PFSK-1 (cell line): ENCODE results near the gene MIB1.

Source experiments
- FOXP2 ChIP-seq: optimal IDR thresholded peaks from 2 replicates; pipeline ENCODE3; 2011; ENCODE audit warnings: borderline replicate concordance, control low read depth, inconsistent platforms; ENCODE audit not compliant: insufficient read depth; ENCODE audit errors: extremely low read length, extremely low read depth
- POLR2AphosphoS5 ChIP-seq: IDR thresholded peaks from 2 replicates; pipeline ENCODE4 v1.6.1; 2012; ENCODE audit warnings: low read depth, mild to moderate bottlenecking, control low read depth, low read length, moderate library complexity
- SIN3A ChIP-seq: IDR thresholded peaks from 2 replicates; pipeline ENCODE4 v1.6.1; 2012; ENCODE audit warnings: mild to moderate bottlenecking, low read length, moderate library complexity, borderline replicate concordance; ENCODE audit not compliant: insufficient read depth
- TAF1 ChIP-seq: IDR thresholded peaks from 2 replicates; pipeline ENCODE4 v1.6.1; 2012; ENCODE audit warnings: low read length, control low read depth, borderline replicate concordance; ENCODE audit not compliant: insufficient read depth
- TF ChIP-seq, protein P1 (sequence below), 2 experiments: IDR thresholded peaks; 2 replicates each; pipeline versions ENCODE4 v1.6.1 to v1.8.0; 2011 to 2012; ENCODE audit warnings: low read depth in 2 of 2, low read length in 2 of 2, control low read depth in 1 of 2, inconsistent platforms in 1 of 2, mild to moderate bottlenecking in 1 of 2, moderate library complexity in 1 of 2; ENCODE audit not compliant: insufficient read depth in 1 of 2

The MIB1 gene

DNA sequence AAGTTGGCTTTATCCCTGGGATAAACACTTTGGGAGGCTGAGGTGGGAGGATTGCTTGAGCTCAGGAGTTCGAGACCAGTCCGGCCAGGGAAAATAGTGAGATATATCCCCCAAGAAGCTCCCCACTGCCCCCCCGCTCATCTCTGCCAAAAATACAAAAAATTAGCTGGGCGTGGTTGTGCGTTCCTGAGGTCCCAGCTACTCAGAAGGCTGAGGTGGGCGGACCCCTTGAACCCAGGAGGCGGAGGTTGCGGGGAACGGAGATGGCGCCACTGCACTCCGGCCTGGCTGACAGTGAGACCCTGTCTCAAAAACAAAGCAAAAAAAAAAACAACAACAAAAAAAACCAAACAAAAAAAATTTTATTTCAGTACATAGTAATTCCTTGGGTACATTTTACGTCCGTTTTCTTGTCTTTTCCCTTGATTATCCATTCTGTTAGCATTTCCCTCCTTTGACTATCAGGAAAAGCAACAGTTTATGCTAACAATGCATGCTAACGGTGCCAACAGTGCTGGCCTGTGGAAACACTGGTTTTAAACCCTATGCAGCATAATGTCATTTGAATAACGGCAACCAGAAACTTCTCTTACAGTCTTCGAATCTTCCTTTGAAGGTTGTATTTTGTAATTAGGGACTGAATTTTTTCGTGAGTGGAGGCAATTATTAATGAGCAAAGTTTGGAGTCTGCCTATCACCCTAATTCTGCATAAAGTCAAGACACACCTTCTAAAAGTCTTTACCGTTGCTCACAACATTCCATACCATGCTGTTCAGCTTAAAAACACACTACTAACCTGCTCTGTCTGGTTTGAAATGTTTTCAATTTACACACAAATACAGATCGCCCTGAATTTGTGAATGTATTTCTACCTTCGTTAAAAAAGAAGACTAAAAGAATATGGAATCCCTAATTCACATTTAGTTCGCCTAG, 721 bp upstream of the MIB1 start:
- no peak for TF ChIP-seq SIN3A
- TF ChIP-seq TAF1 = no peak
- no peak for TF ChIP-seq POLR2AphosphoS5
- TF ChIP-seq, protein P1, sequence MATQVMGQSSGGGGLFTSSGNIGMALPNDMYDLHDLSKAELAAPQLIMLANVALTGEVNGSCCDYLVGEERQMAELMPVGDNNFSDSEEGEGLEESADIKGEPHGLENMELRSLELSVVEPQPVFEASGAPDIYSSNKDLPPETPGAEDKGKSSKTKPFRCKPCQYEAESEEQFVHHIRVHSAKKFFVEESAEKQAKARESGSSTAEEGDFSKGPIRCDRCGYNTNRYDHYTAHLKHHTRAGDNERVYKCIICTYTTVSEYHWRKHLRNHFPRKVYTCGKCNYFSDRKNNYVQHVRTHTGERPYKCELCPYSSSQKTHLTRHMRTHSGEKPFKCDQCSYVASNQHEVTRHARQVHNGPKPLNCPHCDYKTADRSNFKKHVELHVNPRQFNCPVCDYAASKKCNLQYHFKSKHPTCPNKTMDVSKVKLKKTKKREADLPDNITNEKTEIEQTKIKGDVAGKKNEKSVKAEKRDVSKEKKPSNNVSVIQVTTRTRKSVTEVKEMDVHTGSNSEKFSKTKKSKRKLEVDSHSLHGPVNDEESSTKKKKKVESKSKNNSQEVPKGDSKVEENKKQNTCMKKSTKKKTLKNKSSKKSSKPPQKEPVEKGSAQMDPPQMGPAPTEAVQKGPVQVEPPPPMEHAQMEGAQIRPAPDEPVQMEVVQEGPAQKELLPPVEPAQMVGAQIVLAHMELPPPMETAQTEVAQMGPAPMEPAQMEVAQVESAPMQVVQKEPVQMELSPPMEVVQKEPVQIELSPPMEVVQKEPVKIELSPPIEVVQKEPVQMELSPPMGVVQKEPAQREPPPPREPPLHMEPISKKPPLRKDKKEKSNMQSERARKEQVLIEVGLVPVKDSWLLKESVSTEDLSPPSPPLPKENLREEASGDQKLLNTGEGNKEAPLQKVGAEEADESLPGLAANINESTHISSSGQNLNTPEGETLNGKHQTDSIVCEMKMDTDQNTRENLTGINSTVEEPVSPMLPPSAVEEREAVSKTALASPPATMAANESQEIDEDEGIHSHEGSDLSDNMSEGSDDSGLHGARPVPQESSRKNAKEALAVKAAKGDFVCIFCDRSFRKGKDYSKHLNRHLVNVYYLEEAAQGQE (IDR thresholded peaks at IDR 0.05; ENCODE audit: insufficient read depth in 1 of 2, low read depth in 2 of 2, low read length in 2 of 2) = no peak
- TF ChIP-seq FOXP2 = no peak

DNA sequence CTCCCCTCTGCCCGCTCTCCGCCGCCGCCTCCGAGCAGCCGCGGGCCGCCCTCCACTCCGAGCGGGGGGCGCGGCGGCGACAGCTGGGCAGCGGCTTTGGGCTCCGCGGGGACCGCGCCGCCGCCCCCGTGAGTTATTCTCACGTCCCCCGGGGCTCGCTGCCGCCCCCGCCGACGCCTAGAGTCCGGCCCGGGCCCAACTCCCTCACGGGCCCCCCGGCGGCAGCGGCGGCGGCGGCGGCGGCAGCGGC, 645 bp downstream of the MIB1 start:
- TF ChIP-seq SIN3A (no peak), POLR2AphosphoS5 (no peak), FOXP2 (no peak)

DNA sequence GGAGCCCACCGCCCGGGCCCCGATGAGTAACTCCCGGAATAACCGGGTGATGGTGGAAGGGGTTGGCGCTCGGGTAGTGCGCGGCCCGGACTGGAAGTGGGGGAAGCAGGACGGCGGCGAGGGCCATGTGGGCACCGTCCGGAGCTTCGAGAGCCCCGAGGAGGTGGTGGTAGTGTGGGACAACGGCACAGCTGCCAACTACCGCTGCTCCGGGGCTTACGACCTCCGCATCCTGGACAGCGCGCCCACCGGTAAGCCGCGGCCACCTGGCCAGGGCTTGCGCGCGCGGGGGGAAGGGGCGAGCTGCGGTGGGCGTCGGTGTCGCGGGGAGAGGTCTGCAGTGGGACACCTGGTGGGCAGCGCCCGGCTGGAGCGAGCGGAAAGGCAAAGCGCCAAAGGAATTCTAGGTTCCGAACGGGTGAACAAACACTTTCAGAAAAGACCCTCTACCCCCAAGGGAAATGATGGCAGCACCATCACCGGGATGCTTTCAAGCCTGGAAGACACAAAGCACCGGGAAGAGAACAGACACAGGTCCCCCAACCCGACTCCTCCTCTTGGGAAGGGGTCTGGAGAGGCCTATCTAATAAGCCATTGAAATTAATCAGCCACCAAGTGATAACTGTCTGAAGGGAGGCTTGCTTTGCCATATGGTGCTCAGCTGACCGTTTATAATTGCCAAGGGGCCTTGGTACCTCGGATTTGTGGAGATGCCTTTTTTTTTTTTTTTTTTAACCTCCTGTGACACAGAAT, 1.1 kb downstream of the MIB1 start:
- TF ChIP-seq FOXP2 (no peak), SIN3A (no peak), TAF1 (no peak), POLR2AphosphoS5 (no peak)
- TF ChIP-seq, protein P1 (IDR thresholded peaks at IDR 0.05; ENCODE audit: insufficient read depth in 1 of 2, low read depth in 2 of 2, low read length in 2 of 2) = no peak

DNA sequence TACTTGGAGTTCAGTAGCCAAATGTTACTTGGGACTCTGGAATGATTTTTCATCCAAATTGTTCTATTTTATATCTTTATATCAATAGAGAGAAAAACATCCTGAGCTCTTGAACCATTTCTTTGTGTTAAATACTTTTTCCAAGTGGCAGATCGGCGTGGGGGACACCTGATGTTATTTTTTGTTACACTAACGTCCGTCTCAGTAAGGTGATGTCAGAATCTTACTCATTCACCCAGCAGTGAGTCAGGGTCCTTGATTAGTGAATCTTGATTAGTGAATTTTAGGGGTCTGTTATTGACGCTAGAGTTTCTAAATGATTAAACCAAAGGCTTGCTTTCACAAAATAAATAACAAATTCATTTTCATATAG, 1.7 kb downstream of the MIB1 start:
- TF ChIP-seq, protein P1 (IDR thresholded peaks at IDR 0.05; ENCODE audit: insufficient read depth in 1 of 2, low read depth in 2 of 2, low read length in 2 of 2) = no peak
- TF ChIP-seq TAF1 = no peak
- TF ChIP-seq SIN3A = no peak
- TF ChIP-seq FOXP2 = no peak
- TF ChIP-seq POLR2AphosphoS5 = no peak

DNA sequence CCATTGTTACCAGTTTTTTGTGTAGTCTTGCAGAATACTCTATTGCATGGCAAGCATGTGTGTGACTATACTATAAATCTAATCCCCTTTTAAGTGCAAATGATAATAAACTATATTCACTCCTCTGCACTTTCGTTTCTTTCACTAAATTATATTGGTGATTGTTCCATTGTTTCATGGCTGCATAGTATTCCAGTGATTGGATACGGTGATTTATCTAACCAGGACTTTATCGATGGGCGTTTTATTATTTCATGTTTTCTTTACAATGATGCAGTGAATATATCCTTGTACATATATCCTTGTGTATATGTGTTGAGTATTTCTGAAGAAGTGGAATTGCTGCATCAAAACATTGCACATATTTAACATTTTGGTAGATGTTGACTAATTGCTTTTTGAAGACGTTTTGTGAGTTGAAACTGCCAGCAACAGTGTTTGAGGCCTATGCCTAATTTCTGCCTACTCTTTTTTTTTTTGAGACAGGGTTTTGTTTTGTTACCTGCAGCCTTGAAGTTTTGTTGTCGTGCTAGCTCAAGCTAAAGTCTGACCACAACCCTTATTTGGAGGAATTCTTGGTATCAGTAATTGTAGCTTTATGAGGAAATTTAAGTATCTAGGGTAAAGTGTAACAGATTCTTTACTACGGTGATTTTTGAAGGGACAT, 2.7 kb downstream of the MIB1 start:
- TF ChIP-seq TAF1 (no peak), POLR2AphosphoS5 (no peak), SIN3A (no peak), FOXP2 (no peak)
- TF ChIP-seq, protein P1 (IDR thresholded peaks at IDR 0.05; ENCODE audit: insufficient read depth in 1 of 2, low read depth in 2 of 2, low read length in 2 of 2) = no peak
